HG02759 (cell line): ENCODE results near the gene DPPA4.
"Not testable (repeated sequence)": the region's sequence is repeated elsewhere in the genome, so short reads cannot be mapped to it uniquely, and the experiment has no call there.

Experiments
- ATAC-seq: cut with Tn5 transposase; IDR thresholded peaks from one replicate; pipeline ENCODE4 v1.9.1; 2021; ENCODE audit warnings: mild to moderate bottlenecking, moderate library complexity; ENCODE audit not compliant: unreplicated experiment

DPPA4 gene

GRCh38 chr3:109337393-109337792 lies at the start of gene DPPA4:
Gene DPPA4, minus strand, starts transcription at chr3:109337546. Its CDS starts 29 bp downstream, at chr3:109337517.
- ATAC-seq, result no peak

- ATAC-seq, result no peak
Measured at GRCh38 chr3:109385442-109386318, 48.3 kb upstream of the DPPA4 start.

GRCh38 chr3:109384164-109384563 lies 46.8 kb upstream of the DPPA4 start:
- no peak for ATAC-seq

GRCh38 chr3:109382588-109382987 lies 45.2 kb upstream of the DPPA4 start:
- no peak for ATAC-seq

- no peak for ATAC-seq
Measured at GRCh38 chr3:109375975-109376374, 38.6 kb upstream of the DPPA4 start.

- not testable (repeated sequence) for ATAC-seq
Measured at GRCh38 chr3:109374434-109374833, 37.1 kb upstream of the DPPA4 start.

GRCh38 chr3:109373933-109374332 lies 36.6 kb upstream of the DPPA4 start:
- ATAC-seq, result no peak

- ATAC-seq, result no peak
Measured at GRCh38 chr3:109372639-109373038, 35.3 kb upstream of the DPPA4 start.

GRCh38 chr3:109369510-109369909 lies 32.2 kb upstream of the DPPA4 start:
- no peak for ATAC-seq

GRCh38 chr3:109364088-109364487 lies 26.7 kb upstream of the DPPA4 start:
- ATAC-seq, result no peak

- ATAC-seq, result no peak
Measured at GRCh38 chr3:109363634-109364033, 26.3 kb upstream of the DPPA4 start.

GRCh38 chr3:109362823-109363222 lies 25.5 kb upstream of the DPPA4 start:
- no peak for ATAC-seq

- ATAC-seq, result not testable (repeated sequence)
Measured at GRCh38 chr3:109358809-109359208, 21.5 kb upstream of the DPPA4 start.

- no peak for ATAC-seq
Measured at GRCh38 chr3:109356442-109357155, 19.3 kb upstream of the DPPA4 start.

GRCh38 chr3:109355625-109356441 lies 18.5 kb upstream of the DPPA4 start:
- ATAC-seq, result no peak

GRCh38 chr3:109353057-109353456 lies 15.7 kb upstream of the DPPA4 start:
- no peak for ATAC-seq

GRCh38 chr3:109351231-109351630 lies 13.9 kb upstream of the DPPA4 start:
- ATAC-seq, result no peak

GRCh38 chr3:109346770-109347295 lies 9.5 kb upstream of the DPPA4 start:
- ATAC-seq, result no peak

GRCh38 chr3:109346099-109346498 lies 8.8 kb upstream of the DPPA4 start:
- no peak for ATAC-seq

GRCh38 chr3:109339714-109340648 lies 2.6 kb upstream of the DPPA4 start:
- ATAC-seq, result no peak
